ENCODE measurements around the gene ADAMTS7. TPM values are rescaled to one million over a fixed set of nuclear protein-coding genes. Genes with fewer than 3 reads are reported as not detected.
A peak's percentile ranks its signal among the peaks of the same experiment; 100 is the strongest.
"Not testable (repeated sequence)": the region's sequence is repeated elsewhere in the genome, so short reads cannot be mapped to it uniquely, and the experiment has no call there.

ADAMTS7 gene
- total and polyA plus RNA-seq, 10 donors: 0.47 to 15.0 (median 8.2) TPM

GRCh38 chr15:78760091-78760882 is 51.0 kb downstream of the ADAMTS7 start:
- H3K9me3 ChIP-seq; H3K36me3 ChIP-seq; H3K27me3 ChIP-seq (replicated peaks in 1 of 7); intact Hi-C loops (cut with DNase I; ENCODE audit: low total_unique reads); H3K4me3 ChIP-seq: not testable (repeated sequence)
- WGBS, 5 donors: 17 to 33% (median 25%) methylated on average over 5 to 11 of the region's 13 CpGs
- H3K4me1 ChIP-seq: peaks cover 38 to 94% (median 64%) of the 10 kb centered on the region in 6 donors
- peak; percentile 60 to 80 (median 76) for TF ChIP-seq POLR2AphosphoS5 (IDR thresholded peaks at IDR 0.05)
- H3K27ac ChIP-seq: peak overlapping the region in 4 of 8 donors; percentile 70 to 80 (median 76)
- peak; percentile 82 for DNase-seq

DNA sequence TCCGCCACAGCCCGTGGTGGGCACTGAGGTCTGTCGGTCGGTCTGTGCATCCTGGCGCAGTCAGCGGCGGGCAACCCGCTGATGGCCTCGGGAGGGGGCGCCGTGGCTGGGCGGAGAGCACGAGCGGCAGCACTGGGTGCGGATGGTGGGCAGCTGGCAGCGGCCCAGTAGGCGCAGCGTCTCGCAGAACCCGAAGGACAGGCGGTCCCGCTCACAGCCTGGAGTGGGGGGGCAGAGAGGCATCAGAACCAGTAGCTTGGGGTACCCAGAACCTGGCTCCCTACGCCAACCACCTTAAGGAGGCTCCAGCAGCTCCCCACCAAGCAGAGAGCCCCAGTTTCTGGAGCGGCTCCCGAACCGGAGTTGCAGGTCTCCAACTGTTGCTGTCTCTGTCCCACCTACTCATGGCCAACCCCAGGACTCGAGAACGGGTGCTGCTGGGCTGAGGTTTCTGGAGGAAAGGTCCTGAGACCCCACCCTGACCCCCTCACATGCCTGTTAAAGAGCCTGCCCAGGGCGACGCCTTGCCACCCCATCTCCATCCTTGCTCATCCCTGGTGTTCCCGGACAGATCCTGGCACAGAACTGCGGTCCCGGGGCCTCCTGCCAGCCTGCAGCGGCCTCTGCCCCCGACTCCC is 51.8 kb downstream of the ADAMTS7 start:
- whole genome bisulfite sequencing, 5 donors: 70 to 78% (median 75%) methylated on average over 31 to 35 of the region's 35 CpGs
- H3K27me3 ChIP-seq (replicated peaks in 1 of 7); H3K36me3 ChIP-seq; H3K4me3 ChIP-seq; H3K9me3 ChIP-seq; intact Hi-C loops (cut with DNase I; ENCODE audit: low total_unique reads): not testable (repeated sequence)
- Histone ChIP-seq H3K27ac (peak overlapping the region in 5 of 8 donors; percentile 20 to 80 (median 73)), H3K4me1 (peaks cover 38 to 87% (median 64%) of the 10 kb centered on the region in 6 donors)
- peak; percentile 79 for DNase-seq

DNA sequence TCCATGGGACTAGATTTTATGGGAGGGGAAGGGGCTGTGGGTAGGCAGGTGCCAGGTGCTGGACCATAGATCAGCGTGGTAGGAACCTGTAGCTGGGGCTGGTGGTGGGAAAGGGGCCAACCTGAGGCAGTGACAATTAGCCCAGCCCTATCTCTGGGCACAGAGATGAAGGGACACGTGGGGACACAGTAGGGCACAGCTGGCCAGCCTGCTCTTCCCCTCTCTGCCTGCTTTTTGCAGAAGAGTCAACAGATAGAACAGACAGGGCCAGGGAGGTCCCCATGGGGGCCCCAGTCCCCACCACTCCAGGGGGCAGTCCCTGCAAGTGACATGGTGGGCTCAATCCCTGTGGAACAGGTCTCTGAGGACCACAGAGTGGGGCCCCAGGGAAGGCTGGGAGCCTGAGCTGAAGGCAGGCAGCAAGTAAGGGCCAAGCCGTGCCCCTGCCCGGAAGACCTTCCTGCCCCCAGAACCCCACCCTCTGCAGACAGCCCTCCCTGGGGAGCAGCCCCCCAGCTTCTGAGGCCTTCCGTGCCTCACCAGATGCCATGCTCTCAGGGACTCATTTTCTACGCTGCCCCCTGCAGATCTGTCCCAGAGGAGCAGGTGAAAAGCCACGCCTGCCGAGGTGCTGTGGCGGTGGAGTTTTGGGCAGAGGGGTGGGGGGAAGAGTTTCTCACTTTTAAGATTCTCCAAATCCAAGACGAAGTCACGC is 52.6 kb downstream of the ADAMTS7 start:
- H3K4me3 ChIP-seq; H3K27me3 ChIP-seq (replicated peaks in 1 of 7); intact Hi-C loops (cut with DNase I; ENCODE audit: low total_unique reads); H3K36me3 ChIP-seq; H3K9me3 ChIP-seq: not testable (repeated sequence)
- 64 to 80% (median 74%) methylated on average over 10 to 11 of the region's 11 CpGs for WGBS, 5 donors
- peak overlapping the region in 3 of 8 donors; percentile 5 to 84 (median 80) for H3K27ac ChIP-seq
- DNase-seq: peak; percentile 74
- H3K4me1 ChIP-seq: peaks cover 38 to 79% (median 60%) of the 10 kb centered on the region in 6 donors

GRCh38 chr15:78758084-78758483 is 53.2 kb downstream of the ADAMTS7 start:
- H3K36me3 ChIP-seq; H3K9me3 ChIP-seq; H3K27me3 ChIP-seq (replicated peaks in 1 of 7); intact Hi-C loops (cut with DNase I; ENCODE audit: low total_unique reads); H3K4me3 ChIP-seq: not testable (repeated sequence)
- peak; percentile 63 for DNase-seq
- Histone ChIP-seq H3K4me1 (peaks cover 38 to 73% (median 57%) of the 10 kb centered on the region in 6 donors), H3K27ac (peak overlapping the region in 3 of 8 donors; percentile 73 to 84 (median 80))
- 87 to 97% (median 92%) methylated on average over 7 to 8 of the region's 8 CpGs for WGBS, 5 donors

- WGBS, 5 donors: 76 to 81% (median 76%) methylated on average over 10 of the region's 10 CpGs
- Histone ChIP-seq H3K4me3 (peak overlapping the region in 1 of 8 donors; percentile 34), H3K27ac (peak overlapping the region in 7 of 8 donors; percentile 51 to 84 (median 73)), H3K4me1 (peaks cover 38 to 72% (median 57%) of the 10 kb centered on the region in 6 donors), H3K36me3 (no peaks in the 10 kb centered on the region), H3K9me3 (no peaks in the 10 kb centered on the region), H3K27me3 (replicated peaks in 1 of 7) (no peaks in the 10 kb centered on the region)
- no peak for DNase-seq
- intact Hi-C loops (cut with DNase I; ENCODE audit: low total_unique reads): no loop called here
- TF ChIP-seq POLR2AphosphoS5 (IDR thresholded peaks at IDR 0.05): no peak
- no peak for TF ChIP-seq CTCF (IDR thresholded peaks at IDR 0.05 in 8 of 11, conservative IDR thresholded peaks at IDR 0.05 in 3 of 11)
- no peak for TF ChIP-seq POLR2A (IDR thresholded peaks at IDR 0.05)
These were observed 53.7 kb downstream of the ADAMTS7 start for GRCh38 chr15:78757636-78757905.
